IMR-90 (cell line): Measurements from ENCODE around the gene ANKRD33B.

Experiments
- BHLHE40 ChIP-seq: fragments of 150-350 bp; IDR thresholded peaks from 2 replicates; pipeline ENCODE4 v1.6.1; 2016; ENCODE audit warnings: mild to moderate bottlenecking, low read depth, low read length
- CEBPB ChIP-seq: IDR thresholded peaks from 2 replicates; pipeline ENCODE4 v1.6.1; 2012; ENCODE audit warnings: low read depth, low read length, improper control_type of control experiment
- CHD1 ChIP-seq: IDR thresholded peaks from 2 replicates; pipeline ENCODE4 v1.6.1; 2012; ENCODE audit warnings: low read depth, low read length, improper control_type of control experiment
- FOS ChIP-seq: fragments of 150-350 bp; IDR thresholded peaks from 2 replicates; pipeline ENCODE4 v1.6.1; 2016; ENCODE audit warnings: low read depth, low read length
- MAFK ChIP-seq: IDR thresholded peaks from 2 replicates; pipeline ENCODE4 v1.6.1; 2012; ENCODE audit warnings: low read depth, low read length, improper control_type of control experiment
- MAZ ChIP-seq: IDR thresholded peaks from 2 replicates; pipeline ENCODE4 v1.6.1; 2012; ENCODE audit warnings: low read depth, mild to moderate bottlenecking, low read length, improper control_type of control experiment, moderate library complexity, borderline replicate concordance
- MXI1 ChIP-seq: IDR thresholded peaks from 2 replicates; pipeline ENCODE4 v1.6.1; 2012; ENCODE audit warnings: low read depth, mild to moderate bottlenecking, low read length, moderate library complexity, borderline replicate concordance
- POLR2A ChIP-seq: IDR thresholded peaks from 2 replicates; pipeline ENCODE4 v1.6.1; 2012; ENCODE audit warnings: mild to moderate bottlenecking, low read depth, low read length
- RAD21 ChIP-seq: IDR thresholded peaks from 2 replicates; pipeline ENCODE4 v1.6.1; 2012; ENCODE audit warnings: low read length, improper control_type of control experiment
- RCOR1 ChIP-seq: IDR thresholded peaks from 2 replicates; pipeline ENCODE4 v1.6.1; 2012; ENCODE audit warnings: mild to moderate bottlenecking, low read length, improper control_type of control experiment; ENCODE audit not compliant: insufficient replicate concordance
- RFX5 ChIP-seq: IDR thresholded peaks from 2 replicates; pipeline ENCODE4 v1.8.0; 2012; ENCODE audit warnings: low read depth, mild to moderate bottlenecking, low read length, moderate library complexity
- SMC3 ChIP-seq: fragments of 150-350 bp; IDR thresholded peaks from 2 replicates; pipeline ENCODE4 v1.6.1; 2016; ENCODE audit warnings: low read depth, mild to moderate bottlenecking, antibody characterized with exemption, low read length, moderate library complexity
- TF ChIP-seq, protein P1 (sequence below): conservative IDR thresholded peaks from 2 replicates; pipeline ENCODE4 v1.5.1; 2012; ENCODE audit warnings: mild to moderate bottlenecking, low read depth, low read length, improper control_type of control experiment
- TF ChIP-seq, protein P2 (sequence below): fragments of 150-350 bp; IDR thresholded peaks from 2 replicates; pipeline ENCODE4 v1.6.1; 2017; ENCODE audit warnings: mild to moderate bottlenecking, antibody characterized with exemption, low read length, low read depth

DNA sequence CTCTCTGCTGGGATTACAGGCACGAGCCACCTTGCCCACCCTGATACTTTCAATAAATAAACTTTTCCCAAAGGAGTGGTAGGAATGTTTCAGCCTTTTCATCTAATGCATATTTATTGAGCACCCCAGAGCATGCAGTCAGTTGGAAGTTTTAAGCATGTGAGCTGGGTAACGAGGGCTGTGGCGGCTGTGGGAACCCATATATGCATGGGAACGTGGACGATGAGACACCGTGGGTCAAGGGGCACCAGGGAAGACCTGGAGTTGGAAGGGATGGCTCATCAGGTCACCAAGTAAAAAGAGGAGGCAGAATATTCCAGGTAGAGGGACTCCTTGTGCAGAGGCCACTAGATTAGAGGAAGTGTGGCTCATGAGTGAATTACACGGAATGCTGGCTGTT lies 64.7 kb downstream of the ANKRD33B start:
- TF ChIP-seq, protein P1, sequence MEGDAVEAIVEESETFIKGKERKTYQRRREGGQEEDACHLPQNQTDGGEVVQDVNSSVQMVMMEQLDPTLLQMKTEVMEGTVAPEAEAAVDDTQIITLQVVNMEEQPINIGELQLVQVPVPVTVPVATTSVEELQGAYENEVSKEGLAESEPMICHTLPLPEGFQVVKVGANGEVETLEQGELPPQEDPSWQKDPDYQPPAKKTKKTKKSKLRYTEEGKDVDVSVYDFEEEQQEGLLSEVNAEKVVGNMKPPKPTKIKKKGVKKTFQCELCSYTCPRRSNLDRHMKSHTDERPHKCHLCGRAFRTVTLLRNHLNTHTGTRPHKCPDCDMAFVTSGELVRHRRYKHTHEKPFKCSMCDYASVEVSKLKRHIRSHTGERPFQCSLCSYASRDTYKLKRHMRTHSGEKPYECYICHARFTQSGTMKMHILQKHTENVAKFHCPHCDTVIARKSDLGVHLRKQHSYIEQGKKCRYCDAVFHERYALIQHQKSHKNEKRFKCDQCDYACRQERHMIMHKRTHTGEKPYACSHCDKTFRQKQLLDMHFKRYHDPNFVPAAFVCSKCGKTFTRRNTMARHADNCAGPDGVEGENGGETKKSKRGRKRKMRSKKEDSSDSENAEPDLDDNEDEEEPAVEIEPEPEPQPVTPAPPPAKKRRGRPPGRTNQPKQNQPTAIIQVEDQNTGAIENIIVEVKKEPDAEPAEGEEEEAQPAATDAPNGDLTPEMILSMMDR: no peak
- TF ChIP-seq MXI1 (no peak), MAZ (no peak), RCOR1 (no peak), BHLHE40 (no peak), CEBPB (no peak), MAFK (no peak), POLR2A (no peak), SMC3 (no peak), RFX5 (no peak), FOS (no peak), RAD21 (no peak), CHD1 (no peak)
- TF ChIP-seq, protein P2, sequence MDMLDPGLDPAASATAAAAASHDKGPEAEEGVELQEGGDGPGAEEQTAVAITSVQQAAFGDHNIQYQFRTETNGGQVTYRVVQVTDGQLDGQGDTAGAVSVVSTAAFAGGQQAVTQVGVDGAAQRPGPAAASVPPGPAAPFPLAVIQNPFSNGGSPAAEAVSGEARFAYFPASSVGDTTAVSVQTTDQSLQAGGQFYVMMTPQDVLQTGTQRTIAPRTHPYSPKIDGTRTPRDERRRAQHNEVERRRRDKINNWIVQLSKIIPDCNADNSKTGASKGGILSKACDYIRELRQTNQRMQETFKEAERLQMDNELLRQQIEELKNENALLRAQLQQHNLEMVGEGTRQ: no peak
